Activated B cell treated with CpG ODN at 0.5 μM for 24 hours (primary cell): ENCODE results near the gene EIF3A. TPM values are rescaled to one million over a fixed set of nuclear protein-coding genes. Genes with fewer than 3 reads are reported as not detected.
"Not testable (repeated sequence)": the region's sequence is repeated elsewhere in the genome, so short reads cannot be mapped to it uniquely, and the experiment has no call there.

Source experiments
- ATAC-seq: fragments of 200-7000 bp; cut with Tn5 transposase; one replicate; pipeline ENCODE4 v1.10.0; 2021; ENCODE audit warnings: low read depth, mild to moderate bottlenecking, moderate library complexity
- CTCF ChIA-PET: fragments of 350-600 bp; sonication (Branson Sonifier 250); formaldehyde crosslinking; loops from one replicate; lab custom pipeline; 2021; ENCODE audit warnings: antibody characterized with exemption; lab: Charles Lee
- POLR2A ChIA-PET: fragments of 350-600 bp; sonication (Branson Sonifier 250); formaldehyde crosslinking; loops from one replicate; lab custom pipeline; 2021; ENCODE audit warnings: antibody characterized with exemption; lab: Charles Lee
- DNase-seq: peaks from one replicate; pipeline ENCODE4 v3.0.0; 2022
- H3K27ac Mint-ChIP-seq: one replicate; pipeline ENCODE4 v1.8.0; 2020; ENCODE audit warnings: mixed read lengths
- H3K27me3 Mint-ChIP-seq: one replicate; pipeline ENCODE4 v1.8.0; 2021; ENCODE audit warnings: mixed read lengths
- H3K36me3 Mint-ChIP-seq: one replicate; pipeline ENCODE4 v1.8.0; 2021; ENCODE audit warnings: low read depth, mixed read lengths
- H3K4me1 Mint-ChIP-seq: one replicate; pipeline ENCODE4 v1.8.0; 2021; ENCODE audit warnings: mixed read lengths
- H3K4me3 Mint-ChIP-seq: one replicate; pipeline ENCODE4 v1.8.0; 2020; ENCODE audit warnings: mild to moderate bottlenecking, mixed read lengths
- H3K9me3 Mint-ChIP-seq: one replicate; pipeline ENCODE4 v1.8.0; 2020; ENCODE audit warnings: mixed read lengths
- CTCF ChIP-seq: fragments of 200-600 bp; IDR thresholded peaks from one replicate; pipeline ENCODE4 v1.8.0; 2022; ENCODE audit warnings: antibody characterized with exemption, mild to moderate bottlenecking
- intact Hi-C: fragments of 100-400 bp; cut with micrococcal nuclease; formaldehyde crosslinking; loops from one replicate; pipeline ENCODE4 v1.15.1; 2024
- total RNA-seq: library from RNA; stranded (reverse); gene quantifications from 2 replicates; pipeline ENCODE4 v1.2.3, GENCODE V29; 2022

Gene EIF3A
- total RNA-seq, 1 donor from 2014 or later, result 114 TPM

DNA sequence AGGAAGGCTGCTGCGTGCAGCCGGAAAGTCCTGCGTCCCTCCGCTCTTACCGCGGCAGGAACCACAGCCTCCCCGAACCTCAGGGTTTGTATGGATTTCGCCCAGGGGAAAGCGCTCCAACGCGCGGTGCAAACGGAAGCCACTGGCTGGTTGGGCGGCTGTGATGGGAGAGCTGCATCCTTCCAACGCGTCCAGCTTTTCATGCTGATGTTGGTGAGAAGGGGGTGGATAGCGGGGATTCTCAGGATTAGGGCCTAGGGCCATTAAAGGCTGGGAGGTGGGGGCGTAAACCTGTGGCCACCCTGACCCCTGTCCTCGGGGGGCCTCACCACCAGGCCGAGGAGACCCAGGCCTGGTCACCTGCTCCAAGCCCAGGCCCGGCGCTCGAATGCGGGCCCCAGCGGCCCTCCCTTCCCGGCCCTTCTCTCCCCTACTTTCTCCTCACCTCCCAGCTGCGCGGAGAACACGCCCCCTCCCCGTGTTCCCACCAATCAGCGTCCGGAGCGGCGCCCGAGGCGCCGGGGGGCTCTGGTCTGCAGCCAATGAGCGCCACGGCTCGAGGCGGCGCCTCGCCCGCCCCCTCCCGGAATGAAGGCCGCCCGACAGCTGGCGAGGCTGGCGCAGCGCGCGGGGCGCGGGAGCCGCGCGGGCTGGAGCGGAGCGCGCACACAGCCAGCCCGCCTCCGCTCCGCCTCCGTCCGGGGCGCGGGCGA lies 51.6 kb downstream of the EIF3A start:
- ChIA-PET CTCF (no interaction called here), POLR2A (interaction anchor here (0.6 to 1.9 kb wide), 2 partner anchors 135 to 274 kb away, joined by 3 to 5 read pairs; partner anchors contain the start of gene CACUL1)

DNA sequence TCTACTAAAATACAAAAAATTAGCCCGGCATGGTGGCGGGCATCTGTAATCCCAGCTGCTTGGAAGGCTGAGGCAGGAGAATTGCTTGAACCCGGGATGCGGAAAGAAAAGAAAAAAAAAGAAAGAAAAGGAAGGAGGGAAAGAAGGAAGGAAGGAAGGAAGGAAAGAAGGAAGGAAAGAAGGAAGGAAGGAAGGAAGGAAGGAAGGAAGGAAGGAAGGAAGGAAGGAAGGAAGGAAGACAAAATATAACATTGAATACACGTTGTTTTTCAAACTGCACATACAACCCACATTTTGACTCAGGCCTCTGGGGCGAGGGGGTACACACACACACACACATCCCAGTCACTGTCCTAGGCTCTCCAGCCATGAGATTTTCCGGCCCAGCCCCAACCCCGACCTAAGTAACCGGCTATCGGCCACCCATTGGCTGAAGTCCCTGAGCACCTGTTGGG lies 52.1 kb downstream of the EIF3A start:
- H3K36me3 Mint-ChIP-seq, result peaks cover 13% of the 10 kb centered on the region
- H3K4me3 Mint-ChIP-seq, result peak overlapping the region; percentile 71
- H3K4me1 Mint-ChIP-seq, result peaks cover 22% of the 10 kb centered on the region
- peaks cover 27% of the 10 kb centered on the region for H3K27me3 Mint-ChIP-seq
- H3K9me3 Mint-ChIP-seq, CTCF ChIA-PET, H3K27ac Mint-ChIP-seq, ATAC-seq, intact Hi-C loops, DNase-seq: not testable (repeated sequence)
- POLR2A ChIA-PET, result interaction anchor here (1.9 kb wide), 1 partner anchor 274 kb away, joined by 5 read pairs; the partner anchor contains the start of gene CACUL1

More for the DNA sequence above, 51.6 kb downstream of the EIF3A start:
- peaks cover 22% of the 10 kb centered on the region for H3K4me1 Mint-ChIP-seq
- ATAC-seq (peak; percentile 45), DNase-seq (peak; percentile 59)
- intact Hi-C loops, result no loop called here
- peak overlapping the region; percentile 71 for H3K4me3 Mint-ChIP-seq
- H3K27ac Mint-ChIP-seq, result no peak overlapping the region
- H3K27me3 Mint-ChIP-seq, result peaks cover 24% of the 10 kb centered on the region
- no peaks in the 10 kb centered on the region for H3K9me3 Mint-ChIP-seq
- peaks cover 18% of the 10 kb centered on the region for H3K36me3 Mint-ChIP-seq
- TF ChIP-seq CTCF, result no peak

DNA sequence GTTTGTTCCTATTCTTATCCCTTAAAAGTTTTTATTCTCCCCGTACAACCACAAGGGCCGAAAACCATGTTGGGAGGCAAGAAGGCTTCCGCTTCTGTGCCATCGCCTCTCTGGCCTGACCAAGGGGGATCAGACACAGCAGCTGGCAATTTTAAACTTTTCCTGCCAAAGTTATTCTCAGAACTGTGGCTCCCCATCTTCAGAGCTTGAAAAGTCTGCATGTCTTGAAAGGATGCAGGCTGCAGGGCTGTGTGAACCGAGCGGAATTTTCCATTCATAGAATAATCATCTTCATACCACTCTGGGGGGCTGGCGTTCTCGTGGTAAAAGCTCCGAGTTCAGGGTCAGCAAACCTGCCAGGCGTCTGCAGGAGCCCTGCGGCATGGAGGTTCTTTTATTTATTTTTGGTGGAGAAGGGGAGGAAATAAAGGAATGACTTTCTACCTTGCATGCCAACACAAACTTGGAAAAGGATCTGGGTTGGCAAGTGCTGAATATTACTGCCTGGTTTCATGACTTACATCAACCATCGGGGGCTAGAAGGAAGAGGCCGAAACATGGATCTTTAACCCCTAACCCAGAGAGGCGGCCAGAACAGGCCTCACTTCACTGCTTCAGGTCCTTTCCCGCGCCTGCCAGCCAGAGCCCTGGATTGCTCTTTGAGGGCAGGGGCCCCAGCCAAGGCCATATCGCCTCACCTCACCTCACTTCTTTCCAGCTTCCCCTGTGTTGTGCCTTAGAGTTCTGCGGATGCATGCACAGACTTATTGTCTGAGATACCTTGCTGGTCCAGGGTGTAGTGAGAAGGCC lies 54.1 kb downstream of the EIF3A start:
- no peaks in the 10 kb centered on the region for H3K9me3 Mint-ChIP-seq
- no peak for ATAC-seq
- no peak overlapping the region for H3K4me3 Mint-ChIP-seq
- peaks cover 14% of the 10 kb centered on the region for H3K4me1 Mint-ChIP-seq
- H3K27me3 Mint-ChIP-seq, result peaks cover 27% of the 10 kb centered on the region
- H3K27ac Mint-ChIP-seq, result no peak overlapping the region
- CTCF ChIA-PET, result no interaction called here
- no peaks in the 10 kb centered on the region for H3K36me3 Mint-ChIP-seq
- intact Hi-C loops, result no loop called here
- TF ChIP-seq CTCF, result no peak
- DNase-seq, result no peak
- POLR2A ChIA-PET, result interaction anchor here (0.7 kb wide), 1 partner anchor 138 kb away, joined by 4 read pairs; no protein-coding TSS in a partner anchor

GRCh38 chr10:119025776-119026175 lies 54.8 kb downstream of the EIF3A start:
- H3K9me3 Mint-ChIP-seq, result no peaks in the 10 kb centered on the region
- CTCF ChIA-PET, result no interaction called here
- H3K27ac Mint-ChIP-seq, result no peak overlapping the region
- DNase-seq (no peak), ATAC-seq (no peak)
- intact Hi-C loops, result no loop called here
- H3K27me3 Mint-ChIP-seq, result peaks cover 27% of the 10 kb centered on the region
- H3K4me3 Mint-ChIP-seq, result no peak overlapping the region
- POLR2A ChIA-PET, result no interaction called here
- H3K4me1 Mint-ChIP-seq, result peaks cover 7% of the 10 kb centered on the region
- TF ChIP-seq CTCF, result no peak
- no peaks in the 10 kb centered on the region for H3K36me3 Mint-ChIP-seq

DNA sequence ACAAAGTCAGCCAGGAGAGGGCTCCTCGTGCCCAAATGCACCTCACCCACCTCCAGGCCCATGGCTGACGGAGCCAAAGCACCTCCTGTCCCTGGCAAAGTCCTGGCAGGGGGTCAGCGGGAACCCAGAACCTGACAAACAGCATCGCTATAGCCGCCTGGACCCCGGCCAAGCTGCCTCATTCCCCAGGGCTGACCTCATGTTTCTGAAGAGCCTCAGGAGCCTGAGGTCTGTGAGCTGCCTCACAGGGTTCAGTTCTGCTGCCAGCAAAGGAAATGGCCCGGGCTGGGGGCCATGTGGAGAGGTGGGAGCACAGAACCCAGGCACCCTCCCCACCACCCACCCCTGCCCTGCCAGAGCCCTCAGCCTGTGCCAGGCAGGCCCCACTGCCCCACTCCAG lies 55.3 kb downstream of the EIF3A start:
- no peaks in the 10 kb centered on the region for H3K9me3 Mint-ChIP-seq
- ATAC-seq (no peak), DNase-seq (no peak)
- CTCF ChIA-PET, result no interaction called here
- peaks cover 5% of the 10 kb centered on the region for H3K4me1 Mint-ChIP-seq
- no peak overlapping the region for H3K27ac Mint-ChIP-seq
- no peaks in the 10 kb centered on the region for H3K36me3 Mint-ChIP-seq
- POLR2A ChIA-PET, result no interaction called here
- peaks cover 29% of the 10 kb centered on the region for H3K27me3 Mint-ChIP-seq
- intact Hi-C loops, result no loop called here
- no peak for TF ChIP-seq CTCF
- no peak overlapping the region for H3K4me3 Mint-ChIP-seq
